OCI-LY1 (cell line): ENCODE data around the gene TEX9.

Experiments used
- H2AFZ ChIP-seq: fragments of 200-600 bp; sonication (generic), shearing (Covaris generic); 2 replicates; pipeline ENCODE4 v1.6.0; 2014; ENCODE audit warnings: antibody characterized with exemption, mild to moderate bottlenecking, low read length
- H3F3A ChIP-seq: fragments of 200-600 bp; sonication (generic), shearing (Covaris generic); 2 replicates; pipeline ENCODE4 v1.6.0; 2014; ENCODE audit warnings: mild to moderate bottlenecking, antibody characterized with exemption, low read length, moderate library complexity; ENCODE audit not compliant: insufficient read depth
- H3K27ac ChIP-seq: fragments of 200-600 bp; sonication (generic); 2 replicates; pipeline ENCODE4 v1.5.1; 2014; ENCODE audit warnings: low read length, mixed run types, mild to moderate bottlenecking, low read depth; ENCODE audit not compliant: poor library complexity, severe bottlenecking
- H3K27me3 ChIP-seq: fragments of 200-600 bp; sonication (generic); 2 replicates; pipeline ENCODE4 v1.6.0; 2014; ENCODE audit warnings: antibody characterized with exemption, mild to moderate bottlenecking, low read length, moderate library complexity; ENCODE audit not compliant: insufficient read depth
- H3K36me3 ChIP-seq: fragments of 200-600 bp; sonication (generic); 2 replicates; pipeline ENCODE4 v1.6.1; 2014; ENCODE audit warnings: mild to moderate bottlenecking, antibody characterized with exemption, low read length, moderate library complexity, mixed read lengths; ENCODE audit not compliant: insufficient read depth
- H3K4me1 ChIP-seq: fragments of 200-600 bp; sonication (generic); 2 replicates; pipeline ENCODE4 v1.5.1; 2014; ENCODE audit warnings: mild to moderate bottlenecking, low read length, moderate library complexity; ENCODE audit not compliant: insufficient read depth, severe bottlenecking
- H3K4me2 ChIP-seq: fragments of 200-600 bp; sonication (generic), shearing (Covaris generic); 2 replicates; pipeline ENCODE4 v1.6.1; 2014; ENCODE audit warnings: low read length
- H3K4me3 ChIP-seq: fragments of 200-600 bp; sonication (generic); 2 replicates; pipeline ENCODE4 v1.5.1; 2014; ENCODE audit warnings: low read length, low read depth, mild to moderate bottlenecking, mixed read lengths; ENCODE audit not compliant: poor library complexity, severe bottlenecking
- H3K79me2 ChIP-seq: fragments of 200-600 bp; shearing (Covaris generic); 2 replicates; pipeline ENCODE4 v1.6.1; 2016; ENCODE audit warnings: mixed run types, low read length, mixed read lengths; ENCODE audit not compliant: insufficient read depth
- H3K9ac ChIP-seq: fragments of 200-600 bp; sonication (generic), shearing (Covaris generic); 2 replicates; pipeline ENCODE4 v1.6.1; 2014; ENCODE audit warnings: mild to moderate bottlenecking, low read length, mixed read lengths
- H3K9me2 ChIP-seq: fragments of 200-600 bp; sonication (generic), shearing (Covaris generic); 2 replicates; pipeline ENCODE4 v1.6.1; 2014; ENCODE audit warnings: low read depth, mild to moderate bottlenecking, low read length, mixed read lengths
- H3K9me3 ChIP-seq: fragments of 200-600 bp; shearing (Covaris generic); 2 replicates; pipeline ENCODE4 v1.6.1; 2014; ENCODE audit warnings: low read length, mixed read lengths
- H4K20me1 ChIP-seq: fragments of 200-600 bp; sonication (generic), shearing (Covaris generic); 2 replicates; pipeline ENCODE4 v1.6.0; 2016; ENCODE audit warnings: mild to moderate bottlenecking, low read length; ENCODE audit not compliant: insufficient read depth
- EZH2 ChIP-seq: fragments of 200-600 bp; sonication (generic), shearing (Covaris generic); IDR thresholded peaks from 2 replicates; pipeline ENCODE4 v1.8.0; 2017; ENCODE audit warnings: borderline replicate concordance, mixed run types, mild to moderate bottlenecking, antibody characterized with exemption, low read length, moderate library complexity, mixed read lengths
- TF ChIP-seq, protein P1 (sequence below): fragments of 200-600 bp; sonication (generic), shearing (Covaris generic); IDR thresholded peaks from 2 replicates; pipeline ENCODE4 v1.5.1; 2017; ENCODE audit warnings: mild to moderate bottlenecking, antibody characterized with exemption, low read length, moderate library complexity, mixed read lengths

The TEX9 gene

DNA sequence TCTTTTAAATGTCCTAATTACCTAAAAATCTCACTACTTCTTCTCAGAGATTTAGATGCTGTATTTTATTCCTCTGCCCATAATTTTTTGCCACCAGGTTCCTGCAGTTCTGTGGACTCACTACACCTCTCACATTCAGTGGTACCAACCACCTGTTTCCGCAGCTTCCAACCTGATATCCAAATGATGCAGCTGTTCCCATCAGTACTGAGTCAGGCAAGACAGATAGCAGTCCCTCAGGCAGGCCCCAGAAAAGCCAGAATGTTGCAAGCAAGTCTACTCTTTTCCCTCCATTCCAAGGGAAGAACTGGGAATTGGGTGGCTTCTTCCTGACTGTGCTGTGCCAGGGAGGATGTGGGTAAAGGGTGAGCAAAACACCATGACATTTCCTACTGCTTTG lies 60.8 kb downstream of the TEX9 start:
- H4K20me1 ChIP-seq = no peaks in the 10 kb centered on the region
- H3K9me3 ChIP-seq = 0 out of 2 replicates have a peak, but pooled peaks cover 2% of the 10 kb centered on the region
- no peak overlapping the region for H3K4me2 ChIP-seq
- no peaks in the 10 kb centered on the region for H3K9me2 ChIP-seq
- no peaks in the 10 kb centered on the region for H3F3A ChIP-seq
- H3K27me3 ChIP-seq = no peaks in the 10 kb centered on the region
- no peaks in the 10 kb centered on the region for H3K4me1 ChIP-seq
- TF ChIP-seq EZH2 = no peak
- TF ChIP-seq, protein P1, sequence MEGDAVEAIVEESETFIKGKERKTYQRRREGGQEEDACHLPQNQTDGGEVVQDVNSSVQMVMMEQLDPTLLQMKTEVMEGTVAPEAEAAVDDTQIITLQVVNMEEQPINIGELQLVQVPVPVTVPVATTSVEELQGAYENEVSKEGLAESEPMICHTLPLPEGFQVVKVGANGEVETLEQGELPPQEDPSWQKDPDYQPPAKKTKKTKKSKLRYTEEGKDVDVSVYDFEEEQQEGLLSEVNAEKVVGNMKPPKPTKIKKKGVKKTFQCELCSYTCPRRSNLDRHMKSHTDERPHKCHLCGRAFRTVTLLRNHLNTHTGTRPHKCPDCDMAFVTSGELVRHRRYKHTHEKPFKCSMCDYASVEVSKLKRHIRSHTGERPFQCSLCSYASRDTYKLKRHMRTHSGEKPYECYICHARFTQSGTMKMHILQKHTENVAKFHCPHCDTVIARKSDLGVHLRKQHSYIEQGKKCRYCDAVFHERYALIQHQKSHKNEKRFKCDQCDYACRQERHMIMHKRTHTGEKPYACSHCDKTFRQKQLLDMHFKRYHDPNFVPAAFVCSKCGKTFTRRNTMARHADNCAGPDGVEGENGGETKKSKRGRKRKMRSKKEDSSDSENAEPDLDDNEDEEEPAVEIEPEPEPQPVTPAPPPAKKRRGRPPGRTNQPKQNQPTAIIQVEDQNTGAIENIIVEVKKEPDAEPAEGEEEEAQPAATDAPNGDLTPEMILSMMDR = no peak
- H3K9ac ChIP-seq = no peak overlapping the region
- no peak overlapping the region for H2AFZ ChIP-seq
- H3K27ac ChIP-seq = no peak overlapping the region
- peaks cover 21% of the 10 kb centered on the region for H3K36me3 ChIP-seq
- no peak overlapping the region for H3K4me3 ChIP-seq
- no peaks in the 10 kb centered on the region for H3K79me2 ChIP-seq

DNA sequence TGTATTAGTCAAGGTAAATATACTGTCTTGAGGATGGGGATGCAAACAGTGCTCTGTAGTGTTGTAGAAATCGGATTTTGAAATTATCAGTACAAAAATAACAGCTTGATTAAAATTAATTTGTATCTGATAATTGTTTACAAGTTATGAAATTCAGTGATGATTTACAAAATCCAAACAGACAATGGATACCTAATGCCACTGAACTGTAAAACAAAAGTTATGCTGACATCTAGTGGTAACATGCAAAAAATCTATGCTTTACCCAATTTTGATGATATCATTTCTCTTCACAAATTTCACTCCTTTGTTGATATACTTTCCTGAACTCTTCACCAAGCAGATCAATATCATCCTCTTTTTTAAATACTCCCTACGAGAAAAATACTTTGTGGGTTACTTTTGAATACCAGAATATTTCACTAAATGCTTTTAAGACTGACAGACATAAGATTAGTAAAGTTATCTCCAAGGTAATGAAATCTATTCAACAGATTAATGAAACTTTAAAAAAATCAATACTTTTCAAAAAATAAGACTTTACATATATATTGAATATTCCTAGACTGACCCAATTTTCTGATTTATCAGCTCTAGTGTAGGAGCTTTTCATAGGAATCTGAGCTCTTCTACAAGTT lies 63.7 kb downstream of the TEX9 start:
- H3K36me3 ChIP-seq = peaks cover 24% of the 10 kb centered on the region
- H3K4me2 ChIP-seq = no peak overlapping the region
- no peaks in the 10 kb centered on the region for H4K20me1 ChIP-seq
- H3K27me3 ChIP-seq = no peaks in the 10 kb centered on the region
- H3K4me1 ChIP-seq = no peaks in the 10 kb centered on the region
- H3F3A ChIP-seq = no peaks in the 10 kb centered on the region
- H3K9me2 ChIP-seq = no peaks in the 10 kb centered on the region
- no peak overlapping the region for H3K27ac ChIP-seq
- TF ChIP-seq EZH2 = no peak
- TF ChIP-seq, protein P1 = peak; percentile 67
- no peak overlapping the region for H3K4me3 ChIP-seq
- H3K79me2 ChIP-seq = no peaks in the 10 kb centered on the region
- no peak overlapping the region for H3K9ac ChIP-seq
- no peak overlapping the region for H2AFZ ChIP-seq
- H3K9me3 ChIP-seq = 0 out of 2 replicates have a peak, but pooled peaks cover 2% of the 10 kb centered on the region

DNA sequence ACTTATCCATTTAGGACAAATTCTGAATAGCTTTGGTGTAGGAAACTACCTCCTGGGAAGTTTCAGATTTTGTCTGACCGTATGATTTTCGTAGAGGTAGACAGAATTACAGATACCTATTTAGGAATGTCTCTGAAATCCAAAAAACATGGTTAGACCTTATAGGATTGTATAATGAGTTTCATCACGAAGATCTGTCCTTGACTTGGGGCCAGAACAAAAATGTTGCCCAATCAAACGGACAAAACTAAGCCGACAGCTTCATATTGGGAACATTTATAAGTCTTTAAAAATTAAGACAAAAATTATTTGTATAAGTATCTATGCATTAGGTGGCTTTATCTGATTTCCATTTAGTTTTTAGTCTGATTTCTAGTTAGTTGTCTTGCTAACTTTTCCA lies 67.1 kb downstream of the TEX9 start:
- Histone ChIP-seq H3K9me2 (no peaks in the 10 kb centered on the region), H3F3A (no peaks in the 10 kb centered on the region), H3K36me3 (peaks cover 5% of the 10 kb centered on the region; the same call in 1 of the 2 replicates), H3K4me3 (no peak overlapping the region), H2AFZ (no peak overlapping the region), H3K9me3 (no peaks in the 10 kb centered on the region), H3K27me3 (no peaks in the 10 kb centered on the region), H3K4me2 (no peak overlapping the region), H3K4me1 (no peaks in the 10 kb centered on the region), H3K9ac (no peak overlapping the region), H3K27ac (no peak overlapping the region), H4K20me1 (no peaks in the 10 kb centered on the region), H3K79me2 (no peaks in the 10 kb centered on the region)
- TF ChIP-seq, protein P1 = no peak
- TF ChIP-seq EZH2 = no peak
